NT2/D1 (cell line): ENCODE measurements around the gene CNTLN.

Experiments
- YY1 ChIP-seq: IDR thresholded peaks from 2 replicates; pipeline ENCODE4 v1.6.1; 2011; ENCODE audit not compliant: insufficient read length, insufficient read depth
- ZNF274 ChIP-seq: IDR thresholded peaks from 2 replicates; pipeline ENCODE4 v1.6.1; 2011; ENCODE audit warnings: mild to moderate bottlenecking, low read depth, low read length

DNA sequence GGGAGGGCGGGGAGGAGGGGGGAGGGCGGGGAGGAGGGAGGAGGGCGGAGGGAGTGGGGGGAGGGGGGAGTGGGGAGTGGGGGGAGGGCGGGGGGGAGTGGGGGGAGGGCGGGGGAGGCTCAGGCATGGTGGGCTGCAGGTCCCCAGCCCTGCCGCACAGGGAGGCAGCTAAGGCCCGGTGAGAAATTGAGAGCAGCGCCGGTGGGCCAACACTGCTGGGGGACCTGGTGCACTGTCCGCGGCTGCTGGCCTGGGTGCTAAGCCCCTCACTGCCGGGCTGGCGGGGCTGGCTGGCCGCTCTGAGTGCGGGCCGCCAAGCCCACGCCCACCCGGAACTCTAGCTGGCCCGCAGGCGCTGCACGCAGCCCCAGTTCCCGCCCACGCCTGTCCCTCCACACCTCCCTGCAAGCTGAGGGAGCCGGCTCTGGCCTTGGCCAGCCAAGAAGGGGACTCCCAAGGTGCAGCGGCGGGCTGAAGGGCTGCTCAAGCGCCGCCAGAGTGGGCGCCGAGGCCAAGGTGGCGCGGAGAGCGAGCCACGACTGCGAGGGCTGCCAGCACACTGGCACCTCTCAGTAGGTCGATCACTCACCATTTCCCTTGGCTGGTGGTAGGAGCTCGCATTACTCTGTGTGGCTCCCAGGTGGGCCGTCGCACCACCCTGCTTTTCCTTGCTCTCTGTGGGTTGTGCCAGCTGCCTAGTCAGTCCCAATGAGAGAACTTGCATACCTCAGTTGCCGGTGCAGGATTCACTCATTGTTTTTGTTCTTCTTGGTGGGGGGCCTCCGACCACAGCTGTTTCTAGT lies 160.2 kb downstream of the CNTLN start:
- TF ChIP-seq YY1 (no peak), ZNF274 (no peak)
